SK-N-MC (cell line): ENCODE results near the gene ACSBG1.
"Not testable (repeated sequence)": the region's sequence is repeated elsewhere in the genome, so short reads cannot be mapped to it uniquely, and the experiment has no call there.

Source experiments
- DNase-seq: peaks from one replicate; pipeline ENCODE4 v3.0.0-alpha.2; 2011; ENCODE audit warnings: low read depth, low spot score
- H3K27ac ChIP-seq: fragments of 200-600 bp; sonication (generic); 2 replicates; pipeline ENCODE4 v1.5.1; 2016; ENCODE audit warnings: mixed run types
- H3K36me3 ChIP-seq: fragments of 200-600 bp; sonication (generic); 2 replicates; pipeline ENCODE4 v1.6.1; 2017; ENCODE audit warnings: antibody characterized with exemption, low read length, mixed read lengths; ENCODE audit not compliant: insufficient read depth
- H3K4me3 ChIP-seq: fragments of 200-600 bp; sonication (generic); 2 replicates; pipeline ENCODE4 v1.5.1; 2016
- H3K9ac ChIP-seq: fragments of 200-600 bp; sonication (generic); 2 replicates; pipeline ENCODE4 v1.8.0; 2017; ENCODE audit warnings: mixed run types, mixed read lengths; ENCODE audit not compliant: insufficient read length
- H3K9me3 ChIP-seq: fragments of 200-600 bp; sonication (generic); 2 replicates; pipeline ENCODE4 v1.6.1; 2017; ENCODE audit warnings: low read depth, mild to moderate bottlenecking, antibody characterized with exemption, low read length, moderate library complexity, mixed read lengths
- EZH2 ChIP-seq: fragments of 200-600 bp; sonication (generic); IDR thresholded peaks from one replicate; pipeline ENCODE4 v1.6.1; 2017; ENCODE audit warnings: antibody characterized with exemption
- FOXP2 ChIP-seq: optimal IDR thresholded peaks from 2 replicates; pipeline ENCODE3; 2011; ENCODE audit warnings: mild to moderate bottlenecking, moderate library complexity; ENCODE audit not compliant: insufficient read depth; ENCODE audit errors: extremely low read length, control extremely low read depth
- POLR2AphosphoS5 ChIP-seq: IDR thresholded peaks from 2 replicates; pipeline ENCODE4 v1.6.1; 2012; ENCODE audit warnings: mild to moderate bottlenecking, low read depth, low read length, borderline replicate concordance

The ACSBG1 gene

DNA sequence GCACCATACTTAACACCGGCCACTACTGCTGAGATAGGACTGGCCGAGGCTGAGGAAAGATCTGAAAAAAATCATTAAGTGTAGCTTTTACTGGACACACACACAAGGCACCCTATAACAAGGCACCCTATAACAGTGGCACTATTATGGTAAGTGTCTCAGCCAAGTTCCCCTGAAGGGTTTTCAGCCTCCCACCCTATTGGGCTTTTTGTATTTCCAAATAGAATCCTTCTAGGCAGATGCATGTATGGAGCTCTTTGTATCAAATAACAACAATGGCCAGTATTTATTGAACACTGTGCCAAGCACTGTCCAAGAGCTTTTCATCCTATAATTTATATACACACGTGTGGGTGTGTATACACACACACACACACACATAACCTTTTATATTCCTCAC lies 23.3 kb upstream of the ACSBG1 start:
- H3K4me3 ChIP-seq: no peak overlapping the region
- TF ChIP-seq FOXP2 (no peak), POLR2AphosphoS5 (no peak)
- DNase-seq: no peak
- no peak overlapping the region for H3K27ac ChIP-seq
- no peak overlapping the region for H3K9ac ChIP-seq
- no peaks in the 10 kb centered on the region for H3K9me3 ChIP-seq
- H3K36me3 ChIP-seq: no peaks in the 10 kb centered on the region

DNA sequence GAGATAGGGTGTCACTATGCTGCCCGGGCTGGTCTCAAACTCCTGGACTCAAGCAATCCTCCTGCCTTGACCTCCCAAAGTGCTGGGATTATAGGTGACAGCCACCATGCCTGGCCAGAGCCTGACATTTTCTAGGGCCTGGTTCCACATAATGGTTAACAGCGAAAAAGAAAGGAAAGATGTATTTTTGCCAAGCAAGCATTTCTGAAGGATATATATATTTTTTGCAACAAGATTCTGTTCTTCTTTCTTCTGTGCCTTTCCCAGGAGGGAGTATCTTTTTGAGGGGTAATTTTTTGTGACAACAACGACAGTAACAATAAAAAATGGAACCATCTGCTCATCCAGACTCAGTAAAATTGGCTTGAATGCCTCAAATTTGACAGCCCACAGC lies 21.7 kb upstream of the ACSBG1 start:
- Histone ChIP-seq H3K27ac (no peak overlapping the region), H3K4me3 (no peak overlapping the region), H3K9ac (no peak overlapping the region), H3K36me3 (no peaks in the 10 kb centered on the region), H3K9me3 (no peaks in the 10 kb centered on the region)
- no peak for TF ChIP-seq FOXP2
- TF ChIP-seq EZH2: no peak
- no peak for TF ChIP-seq POLR2AphosphoS5
- DNase-seq: no peak

DNA sequence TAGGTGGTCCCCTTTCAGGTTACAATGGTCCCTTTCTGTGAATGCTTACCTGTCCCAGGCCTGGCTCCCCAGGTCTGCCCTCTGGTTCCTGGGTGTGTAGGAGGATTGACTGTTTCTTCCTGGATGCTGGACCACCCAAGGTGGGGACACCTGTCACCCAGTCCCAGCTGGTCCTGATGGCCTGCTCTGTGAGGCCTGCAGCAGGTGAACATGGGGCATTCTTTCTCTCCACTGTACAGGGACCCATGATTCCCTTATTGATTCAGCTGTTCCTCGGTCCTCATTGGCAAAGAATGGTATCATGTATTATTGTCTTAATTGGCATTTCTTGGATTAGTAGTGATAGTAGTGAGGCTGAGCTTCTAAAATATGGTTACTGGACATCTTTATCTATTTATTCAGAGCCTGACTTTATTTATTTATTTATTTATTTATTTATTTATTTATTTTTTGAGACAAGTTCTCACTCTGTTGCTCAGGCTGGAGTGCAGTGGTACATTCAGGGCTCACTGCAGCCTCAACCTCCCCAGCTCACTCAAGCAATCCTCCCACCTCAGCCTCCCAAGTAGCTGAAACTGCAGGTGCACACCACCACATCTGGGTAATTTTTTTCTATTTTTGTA lies 21.2 kb upstream of the ACSBG1 start:
- H3K9ac ChIP-seq: no peak overlapping the region
- no peak for TF ChIP-seq EZH2
- no peak for TF ChIP-seq FOXP2
- TF ChIP-seq POLR2AphosphoS5: no peak
- no peak overlapping the region for H3K27ac ChIP-seq
- DNase-seq: no peak
- H3K36me3 ChIP-seq: no peaks in the 10 kb centered on the region
- no peaks in the 10 kb centered on the region for H3K9me3 ChIP-seq
- no peak overlapping the region for H3K4me3 ChIP-seq

DNA sequence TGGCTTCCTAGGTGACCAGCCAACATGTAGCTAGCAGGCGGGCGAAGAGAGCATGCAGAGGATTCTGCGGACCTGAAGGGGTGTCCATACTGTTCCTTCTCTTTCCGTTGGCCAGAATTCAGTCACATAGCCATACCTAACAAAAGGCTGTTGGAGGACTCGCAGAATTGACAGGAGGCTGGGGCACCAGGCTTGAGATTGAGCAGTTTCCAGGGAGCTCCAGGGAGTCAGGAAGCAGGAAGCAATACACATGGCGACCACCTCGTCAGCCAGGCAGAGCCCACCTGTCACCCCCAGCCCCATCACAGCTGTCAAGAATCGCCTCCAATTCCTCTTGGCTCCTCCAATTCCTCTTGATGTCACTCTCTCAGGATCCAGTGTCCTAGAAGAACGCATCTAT lies 16.8 kb upstream of the ACSBG1 start:
- no peak overlapping the region for H3K9ac ChIP-seq
- H3K9me3 ChIP-seq: no peaks in the 10 kb centered on the region
- DNase-seq: no peak
- no peak overlapping the region for H3K4me3 ChIP-seq
- H3K36me3 ChIP-seq: no peaks in the 10 kb centered on the region
- H3K27ac ChIP-seq: no peak overlapping the region
- TF ChIP-seq EZH2: no peak
- TF ChIP-seq POLR2AphosphoS5: no peak
- no peak for TF ChIP-seq FOXP2

DNA sequence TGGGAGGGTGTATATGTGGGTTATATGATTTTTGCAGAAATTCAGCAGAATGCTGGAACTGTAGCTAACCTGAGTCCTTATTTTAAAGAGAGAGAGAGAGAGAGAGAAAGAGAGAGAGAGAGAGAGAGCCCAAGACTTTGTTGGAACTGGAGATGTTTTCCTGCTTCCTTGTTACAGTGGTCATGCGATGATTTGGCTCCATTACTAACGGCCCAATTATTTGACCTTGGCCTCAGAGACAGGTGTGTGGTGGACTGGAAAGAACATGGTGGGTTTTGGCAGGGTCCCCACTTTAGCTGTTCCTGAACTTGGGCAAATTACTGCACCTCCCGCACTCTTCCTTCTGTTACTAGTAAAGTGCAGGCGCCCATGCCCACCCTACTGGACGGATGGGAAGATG lies 14.8 kb upstream of the ACSBG1 start:
- Histone ChIP-seq H3K9me3 (no peaks in the 10 kb centered on the region), H3K27ac (no peak overlapping the region), H3K36me3 (no peaks in the 10 kb centered on the region), H3K4me3 (no peak overlapping the region), H3K9ac (no peak overlapping the region)
- no peak for DNase-seq
- TF ChIP-seq FOXP2: no peak
- no peak for TF ChIP-seq POLR2AphosphoS5
- no peak for TF ChIP-seq EZH2

DNA sequence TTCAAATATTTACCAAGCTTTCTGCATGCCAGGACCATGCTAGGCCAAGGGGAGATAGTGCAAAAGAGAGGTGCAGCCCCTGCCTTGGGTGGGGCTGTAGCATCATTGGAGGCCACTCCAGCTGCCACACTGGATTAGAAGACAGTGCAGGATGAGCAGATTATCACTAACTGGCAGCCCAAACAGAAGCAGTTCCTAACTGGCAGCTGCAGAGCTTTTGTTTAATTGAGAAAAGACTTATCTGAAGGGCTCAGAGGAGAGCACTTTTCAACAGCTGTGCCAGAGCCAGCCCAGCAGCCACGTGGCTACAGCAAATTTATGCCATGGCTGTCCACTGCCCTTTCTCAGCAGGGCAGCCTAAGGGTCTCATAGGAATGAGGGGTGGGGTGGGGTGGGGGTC lies 13.5 kb upstream of the ACSBG1 start:
- TF ChIP-seq EZH2 (no peak), FOXP2 (no peak), POLR2AphosphoS5 (no peak)

DNA sequence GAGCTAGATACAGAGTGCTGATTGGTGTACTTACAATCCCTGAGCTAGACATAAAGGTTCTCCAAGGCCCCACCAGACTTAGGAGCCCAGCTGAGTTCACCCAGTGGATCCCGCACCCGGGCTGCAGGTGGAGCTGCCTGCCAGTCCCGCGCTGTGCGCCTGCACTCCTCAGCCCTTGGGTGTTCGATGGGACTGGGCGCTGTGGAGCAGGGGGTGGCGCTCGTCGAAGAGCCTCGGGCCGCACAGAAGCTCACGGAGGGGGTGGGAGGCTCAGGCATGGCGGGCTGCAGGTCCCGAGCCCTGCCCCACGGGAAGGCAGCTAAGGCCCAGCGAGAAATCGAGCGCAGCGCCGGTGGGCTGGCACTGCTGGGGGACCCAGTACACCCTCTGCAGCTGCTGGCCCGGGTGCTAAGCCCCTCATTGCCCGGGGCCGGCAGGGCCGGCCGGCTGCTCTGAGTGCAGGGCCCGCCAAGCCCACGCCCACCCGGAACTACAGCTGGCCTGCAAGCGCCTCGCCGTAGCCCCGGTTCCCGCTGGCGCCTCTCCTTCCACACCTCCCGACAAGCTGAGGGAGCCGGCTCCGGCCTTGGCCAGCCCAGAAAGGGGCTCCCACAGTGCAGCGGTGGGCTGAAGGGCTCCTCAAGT lies 11.7 kb upstream of the ACSBG1 start:
- not testable (repeated sequence) for H3K9me3 ChIP-seq, H3K36me3 ChIP-seq, H3K9ac ChIP-seq

More for the DNA sequence above, 13.5 kb upstream of the ACSBG1 start:
- Histone ChIP-seq H3K9ac (no peak overlapping the region), H3K9me3 (no peaks in the 10 kb centered on the region), H3K4me3 (no peak overlapping the region), H3K27ac (no peak overlapping the region), H3K36me3 (no peaks in the 10 kb centered on the region)
- no peak for DNase-seq

DNA sequence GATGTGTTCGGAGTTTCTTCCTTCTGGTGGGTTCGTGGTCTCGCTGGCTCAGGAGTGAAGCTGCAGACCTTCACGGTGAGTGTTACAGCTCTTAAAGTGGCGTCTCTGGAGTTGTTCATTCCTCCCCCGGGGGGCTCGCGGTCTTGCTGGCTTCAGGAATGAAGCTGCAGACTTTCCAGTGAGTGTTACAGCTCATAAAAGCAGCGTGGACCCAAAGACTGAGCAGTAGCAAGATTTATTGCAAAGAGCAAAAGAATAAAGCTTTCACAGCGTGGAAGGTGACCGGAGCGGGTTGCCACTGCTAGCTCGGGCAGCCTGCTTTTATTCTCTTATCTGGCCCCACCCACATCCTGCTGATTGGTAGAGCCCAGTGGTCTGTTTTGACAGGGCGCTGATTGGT lies 11.0 kb upstream of the ACSBG1 start:
- not testable (repeated sequence) for H3K4me3 ChIP-seq, DNase-seq, H3K27ac ChIP-seq, H3K9me3 ChIP-seq, H3K36me3 ChIP-seq, H3K9ac ChIP-seq

More for the DNA sequence above, 11.7 kb upstream of the ACSBG1 start:
- not testable (repeated sequence) for H3K4me3 ChIP-seq, DNase-seq, H3K27ac ChIP-seq

DNA sequence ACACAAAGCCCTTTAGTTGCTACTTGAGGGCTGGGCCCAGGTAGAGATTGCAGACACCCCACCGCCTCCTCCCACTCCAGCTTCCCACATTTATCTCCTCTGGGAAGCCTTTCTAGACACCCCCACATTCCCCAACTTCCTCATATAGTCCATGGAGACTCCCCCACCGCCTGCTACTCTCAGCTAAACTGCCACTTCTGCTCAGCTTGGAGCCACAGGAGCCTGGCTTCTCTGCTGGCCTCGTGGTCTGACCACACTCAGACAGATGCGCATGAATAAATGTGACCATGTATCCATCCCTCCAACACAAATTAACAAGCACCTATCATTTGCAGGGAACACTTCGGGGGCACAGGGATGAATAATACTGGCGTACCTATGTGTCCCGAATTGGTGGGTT lies 10.5 kb upstream of the ACSBG1 start:
- Histone ChIP-seq H3K27ac (no peak overlapping the region), H3K36me3 (no peaks in the 10 kb centered on the region), H3K9me3 (no peaks in the 10 kb centered on the region), H3K9ac (no peak overlapping the region), H3K4me3 (no peak overlapping the region)
- no peak for DNase-seq
- TF ChIP-seq EZH2 (no peak), POLR2AphosphoS5 (no peak), FOXP2 (no peak)
